Activated T-helper 9 cell treated with anti-CD3 and anti-CD28 coated beads, Interleukin-2, amount 50 U/mL, for 16 hours (primary cell): ENCODE data around the gene UBE2J2.
"Not testable (repeated sequence)": the region's sequence is repeated elsewhere in the genome, so short reads cannot be mapped to it uniquely, and the experiment has no call there.

Experiments used
- DNase-seq: peaks from one replicate; pipeline ENCODE4 v3.0.0-alpha.2; 2020; ENCODE audit warnings: low read depth

UBE2J2 gene

GRCh38 chr1:1273512-1274298 lies at the start of gene UBE2J2:
Gene UBE2J2, minus strand, starts transcription at chr1:1273854. Its CDS starts 5,862 bp downstream, at chr1:1267992.
- DNase-seq = peak; percentile 91

- no peak for DNase-seq
These were observed 49.3 kb upstream of the UBE2J2 start for GRCh38 chr1:1322952-1323351.

GRCh38 chr1:1322418-1322817 lies 48.8 kb upstream of the UBE2J2 start:
- no peak for DNase-seq

GRCh38 chr1:1321477-1321876 lies 47.8 kb upstream of the UBE2J2 start:
- DNase-seq = no peak

GRCh38 chr1:1320666-1321448 lies 47.2 kb upstream of the UBE2J2 start:
- no peak for DNase-seq

GRCh38 chr1:1319646-1319941 lies 45.9 kb upstream of the UBE2J2 start:
- no peak for DNase-seq

GRCh38 chr1:1318777-1319645 lies 45.4 kb upstream of the UBE2J2 start:
- DNase-seq = no peak

GRCh38 chr1:1318131-1318652 lies 44.5 kb upstream of the UBE2J2 start:
- DNase-seq = no peak

GRCh38 chr1:1317420-1317819 lies 43.8 kb upstream of the UBE2J2 start:
- no peak for DNase-seq

- not testable (repeated sequence) for DNase-seq
These were observed 42.5 kb upstream of the UBE2J2 start for GRCh38 chr1:1316199-1316598.

- DNase-seq = no peak
These were observed 41.8 kb upstream of the UBE2J2 start for GRCh38 chr1:1315435-1315954.

- no peak for DNase-seq
These were observed 41.2 kb upstream of the UBE2J2 start for GRCh38 chr1:1314678-1315335.

- DNase-seq = no peak
These were observed 40.6 kb upstream of the UBE2J2 start for GRCh38 chr1:1314237-1314586.

- DNase-seq = no peak
These were observed 40.0 kb upstream of the UBE2J2 start for GRCh38 chr1:1313500-1314236.

GRCh38 chr1:1312450-1313314 lies 39.0 kb upstream of the UBE2J2 start:
- DNase-seq = no peak

- no peak for DNase-seq
These were observed 37.8 kb upstream of the UBE2J2 start for GRCh38 chr1:1311107-1312104.

GRCh38 chr1:1310476-1311053 lies 36.9 kb upstream of the UBE2J2 start:
- no peak for DNase-seq

- no peak for DNase-seq
These were observed 36.4 kb upstream of the UBE2J2 start for GRCh38 chr1:1310109-1310385.
